ENCODE measurements around the gene HRH3.

HRH3 gene

DNA sequence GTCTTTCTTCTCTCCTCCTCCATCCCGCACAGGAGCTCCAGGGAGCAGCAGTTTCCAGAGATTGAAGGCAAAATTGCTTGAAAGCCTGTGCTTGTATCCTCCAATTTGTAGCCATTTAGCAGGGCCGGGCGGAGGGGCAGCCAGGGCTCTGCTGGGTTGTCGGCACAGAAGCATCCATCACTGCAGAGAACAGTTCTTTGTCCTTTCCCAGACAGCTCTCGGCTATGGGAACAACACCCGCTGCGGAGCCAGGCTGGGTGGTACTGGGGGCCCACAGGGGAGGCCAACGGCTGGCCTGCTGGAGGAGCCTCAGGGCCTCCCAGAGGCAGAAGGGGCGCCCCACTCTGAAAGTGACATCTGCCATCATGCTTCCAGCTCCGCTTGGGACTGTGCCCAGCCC lies 7.8 kb downstream of the HRH3 start:
- Histone ChIP-seq H3K79me2 (ENCODE audit: control insufficient read depth, insufficient read depth, low read length, unreplicated experiment) (no peaks in the 10 kb centered on the region), H2AFZ (ENCODE audit: low read length, unreplicated experiment) (no peak overlapping the region), H3K4me3 (ENCODE audit: low read depth, low read length) (no peak overlapping the region), H3K27ac (ENCODE audit: low read depth, low read length) (no peak overlapping the region), H3K27me3 (ENCODE audit: insufficient read depth, low read length) (peaks cover 48% of the 10 kb centered on the region), H3K36me3 (ENCODE audit: insufficient read depth, low read length) (no peaks in the 10 kb centered on the region), H3K4me1 (ENCODE audit: control insufficient read depth, insufficient read depth, low read length, unreplicated experiment) (peaks cover 8% of the 10 kb centered on the region)

DNA sequence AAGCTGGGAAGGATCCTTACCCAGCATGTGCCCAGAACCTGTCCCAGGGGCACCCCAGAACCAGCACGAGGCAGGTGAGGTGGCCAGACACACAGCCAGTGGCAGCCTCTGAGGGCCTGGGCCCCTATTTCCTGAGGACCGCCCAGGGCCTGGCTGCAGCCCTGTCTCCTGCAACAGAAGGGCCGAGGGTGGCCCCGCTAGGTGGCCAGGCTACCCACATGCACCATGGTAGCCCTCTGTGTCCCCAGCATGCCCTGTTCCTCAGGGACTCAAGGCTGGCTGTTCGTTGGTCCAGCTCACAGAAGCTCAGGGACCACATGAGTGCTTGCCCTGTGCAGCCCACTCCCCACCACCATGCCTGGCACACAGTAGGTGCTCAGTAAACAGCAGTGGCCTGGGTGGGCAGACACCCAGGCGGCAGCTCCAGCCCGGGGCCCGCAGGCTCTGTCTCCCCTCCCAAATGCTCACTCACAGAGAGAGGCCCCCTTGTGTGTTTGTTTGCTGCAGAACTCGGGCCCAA lies 8.2 kb downstream of the HRH3 start:
- Histone ChIP-seq H3K4me3 (ENCODE audit: low read depth, low read length) (no peak overlapping the region), H3K79me2 (ENCODE audit: control insufficient read depth, insufficient read depth, low read length, unreplicated experiment) (no peaks in the 10 kb centered on the region), H3K36me3 (ENCODE audit: insufficient read depth, low read length) (no peaks in the 10 kb centered on the region), H3K27ac (ENCODE audit: low read depth, low read length) (no peak overlapping the region), H2AFZ (ENCODE audit: low read length, unreplicated experiment) (no peak overlapping the region), H3K27me3 (ENCODE audit: insufficient read depth, low read length) (peaks cover 44% of the 10 kb centered on the region), H3K4me1 (ENCODE audit: control insufficient read depth, insufficient read depth, low read length, unreplicated experiment) (peaks cover 12% of the 10 kb centered on the region)

DNA sequence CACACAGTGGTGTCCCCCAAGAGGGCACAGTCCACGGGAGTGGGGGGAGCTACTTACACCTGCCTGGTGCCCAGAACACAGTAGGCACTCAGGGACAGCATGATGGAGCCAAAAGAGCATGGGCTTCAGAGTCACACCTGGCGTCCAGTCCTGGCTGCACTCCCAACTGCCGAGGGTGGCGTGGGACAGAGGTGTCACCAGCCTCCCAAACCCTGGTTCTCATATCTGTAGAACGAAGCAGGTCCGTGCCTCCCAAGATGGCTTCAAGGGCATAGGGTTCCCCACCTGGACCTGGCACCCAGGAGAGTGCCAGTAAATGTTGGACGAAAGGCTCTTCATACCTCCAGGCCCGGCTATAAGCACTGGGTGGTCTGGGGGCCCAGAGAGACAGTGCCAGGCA lies 8.9 kb downstream of the HRH3 start:
- no peaks in the 10 kb centered on the region for H3K36me3 ChIP-seq (ENCODE audit: insufficient read depth, low read length)
- no peak overlapping the region for H3K4me3 ChIP-seq (ENCODE audit: low read depth, low read length)
- no peak overlapping the region for H3K27ac ChIP-seq (ENCODE audit: low read depth, low read length)
- no peaks in the 10 kb centered on the region for H3K79me2 ChIP-seq (ENCODE audit: control insufficient read depth, insufficient read depth, low read length, unreplicated experiment)
- no peak overlapping the region for H2AFZ ChIP-seq (ENCODE audit: low read length, unreplicated experiment)
- peaks cover 41% of the 10 kb centered on the region for H3K27me3 ChIP-seq (ENCODE audit: insufficient read depth, low read length)
- peaks cover 12% of the 10 kb centered on the region for H3K4me1 ChIP-seq (ENCODE audit: control insufficient read depth, insufficient read depth, low read length, unreplicated experiment)

DNA sequence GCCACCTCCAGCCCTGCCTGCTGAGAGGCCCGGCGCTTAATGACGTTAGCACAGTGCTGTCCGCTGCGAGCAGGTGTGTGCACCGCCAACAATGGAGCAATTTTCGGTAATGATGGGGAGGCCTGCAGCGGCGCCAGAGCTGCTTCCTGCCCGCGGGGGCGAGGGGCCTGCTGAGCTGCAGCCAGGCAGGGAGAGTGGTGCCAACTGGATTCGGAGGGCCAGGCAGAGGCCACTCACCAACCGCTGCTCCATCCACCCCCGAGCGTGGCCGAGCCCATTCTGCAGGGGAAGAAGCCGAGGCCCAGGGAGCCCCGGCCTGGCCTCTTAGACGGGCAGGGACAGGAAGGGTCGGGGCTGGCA lies 9.6 kb downstream of the HRH3 start:
- Histone ChIP-seq H3K27me3 (ENCODE audit: insufficient read depth, low read length) (peaks cover 40% of the 10 kb centered on the region), H3K4me1 (ENCODE audit: control insufficient read depth, insufficient read depth, low read length, unreplicated experiment) (peaks cover 12% of the 10 kb centered on the region), H2AFZ (ENCODE audit: low read length, unreplicated experiment) (no peak overlapping the region)

DNA sequence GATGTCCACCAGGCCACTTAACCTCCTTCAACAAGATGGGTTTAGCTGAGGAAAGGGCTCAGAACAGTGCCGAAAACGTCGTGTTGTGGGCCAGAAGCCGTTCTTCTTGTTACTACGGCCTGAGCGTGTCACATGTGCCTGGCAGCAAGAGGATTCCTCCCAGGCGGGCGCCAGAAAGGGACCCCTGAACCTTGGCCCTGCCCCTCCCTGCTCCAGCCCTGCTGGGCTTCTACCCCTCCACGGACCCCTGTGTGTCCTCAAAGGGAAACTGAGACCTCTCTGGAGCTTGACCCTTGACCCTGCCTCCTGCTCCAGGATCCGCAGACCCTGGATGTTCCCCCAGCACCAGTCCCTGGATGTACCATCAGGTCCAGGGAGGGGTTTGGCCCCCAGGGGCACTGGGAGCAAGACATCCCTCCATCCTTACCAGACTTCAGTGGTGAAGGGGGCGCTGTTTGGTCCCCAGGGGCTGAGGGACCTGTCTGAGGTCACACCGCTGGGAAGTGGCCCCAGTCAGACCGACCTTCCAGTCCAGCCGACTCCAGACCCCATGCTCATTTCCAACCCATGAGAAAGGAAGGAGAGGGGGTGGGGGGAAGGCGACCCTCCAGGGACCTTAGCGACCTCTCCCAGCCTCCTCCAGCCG lies 10.1 kb downstream of the HRH3 start:
- peaks cover 12% of the 10 kb centered on the region for H3K4me1 ChIP-seq (ENCODE audit: control insufficient read depth, insufficient read depth, low read length, unreplicated experiment)
- no peaks in the 10 kb centered on the region for H3K79me2 ChIP-seq (ENCODE audit: control insufficient read depth, insufficient read depth, low read length, unreplicated experiment)
- no peak overlapping the region for H3K4me3 ChIP-seq (ENCODE audit: low read depth, low read length)
- H3K36me3 ChIP-seq (ENCODE audit: insufficient read depth, low read length): no peaks in the 10 kb centered on the region
- H3K27ac ChIP-seq (ENCODE audit: low read depth, low read length): no peak overlapping the region
- no peak overlapping the region for H2AFZ ChIP-seq (ENCODE audit: low read length, unreplicated experiment)
- H3K27me3 ChIP-seq (ENCODE audit: insufficient read depth, low read length): peaks cover 35% of the 10 kb centered on the region

More for the DNA sequence above, 9.6 kb downstream of the HRH3 start:
- H3K4me3 ChIP-seq (ENCODE audit: low read depth, low read length): no peak overlapping the region
- H3K79me2 ChIP-seq (ENCODE audit: control insufficient read depth, insufficient read depth, low read length, unreplicated experiment): no peaks in the 10 kb centered on the region
- H3K36me3 ChIP-seq (ENCODE audit: insufficient read depth, low read length): no peaks in the 10 kb centered on the region
- H3K27ac ChIP-seq (ENCODE audit: low read depth, low read length): no peak overlapping the region

DNA sequence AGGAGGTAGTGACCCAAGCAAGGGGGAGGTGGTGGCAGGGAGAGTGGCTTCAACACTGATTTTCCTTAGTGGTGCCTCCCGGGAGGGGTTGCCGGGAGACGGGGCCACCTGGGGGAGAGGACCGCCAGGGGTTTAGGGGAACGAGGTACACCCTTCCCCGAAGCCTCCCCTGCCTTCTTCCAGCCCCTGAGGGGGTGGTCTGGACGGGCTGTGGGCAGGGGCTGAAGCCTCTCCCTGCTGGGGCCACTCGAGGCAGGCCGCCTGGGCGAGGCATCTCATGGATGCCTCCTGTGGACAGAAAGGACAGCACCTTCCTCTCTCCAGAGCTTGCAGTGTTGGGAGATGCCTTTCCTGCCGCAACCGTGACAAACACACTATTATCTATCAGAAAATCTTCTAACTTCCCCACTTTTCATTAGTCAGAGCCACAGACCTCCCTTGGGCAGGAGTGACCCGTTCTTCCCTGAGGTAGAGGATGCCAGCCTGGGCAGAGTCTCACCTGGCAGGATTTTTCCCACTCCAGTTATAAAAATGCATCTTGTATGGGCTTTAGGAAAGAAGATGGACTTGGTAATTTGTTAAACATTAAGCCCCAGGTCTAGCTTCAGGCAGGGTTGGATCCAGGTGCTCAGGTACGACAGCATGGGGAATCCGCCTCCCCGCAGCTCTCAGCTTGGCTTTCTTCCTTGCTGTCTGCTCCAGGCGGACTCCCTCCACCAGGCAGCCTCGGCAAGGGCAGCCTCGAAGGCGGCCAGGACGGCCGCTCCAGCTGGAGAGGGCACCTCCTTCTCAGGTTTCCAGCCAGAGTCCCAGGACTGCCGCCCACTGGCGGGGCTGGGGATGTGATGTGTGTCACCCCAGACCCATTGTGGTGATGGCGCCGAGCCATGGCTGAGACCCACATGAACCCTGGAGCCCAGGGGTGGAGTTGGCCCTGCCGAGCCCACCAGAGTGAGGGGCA lies 11.0 kb downstream of the HRH3 start:
- Histone ChIP-seq H3K27ac (ENCODE audit: low read depth, low read length) (no peak overlapping the region), H3K36me3 (ENCODE audit: insufficient read depth, low read length) (no peaks in the 10 kb centered on the region), H3K79me2 (ENCODE audit: control insufficient read depth, insufficient read depth, low read length, unreplicated experiment) (no peaks in the 10 kb centered on the region), H3K4me1 (ENCODE audit: control insufficient read depth, insufficient read depth, low read length, unreplicated experiment) (peaks cover 12% of the 10 kb centered on the region), H3K4me3 (ENCODE audit: low read depth, low read length) (no peak overlapping the region), H3K27me3 (ENCODE audit: insufficient read depth, low read length) (peaks cover 26% of the 10 kb centered on the region), H2AFZ (ENCODE audit: low read length, unreplicated experiment) (no peak overlapping the region)

DNA sequence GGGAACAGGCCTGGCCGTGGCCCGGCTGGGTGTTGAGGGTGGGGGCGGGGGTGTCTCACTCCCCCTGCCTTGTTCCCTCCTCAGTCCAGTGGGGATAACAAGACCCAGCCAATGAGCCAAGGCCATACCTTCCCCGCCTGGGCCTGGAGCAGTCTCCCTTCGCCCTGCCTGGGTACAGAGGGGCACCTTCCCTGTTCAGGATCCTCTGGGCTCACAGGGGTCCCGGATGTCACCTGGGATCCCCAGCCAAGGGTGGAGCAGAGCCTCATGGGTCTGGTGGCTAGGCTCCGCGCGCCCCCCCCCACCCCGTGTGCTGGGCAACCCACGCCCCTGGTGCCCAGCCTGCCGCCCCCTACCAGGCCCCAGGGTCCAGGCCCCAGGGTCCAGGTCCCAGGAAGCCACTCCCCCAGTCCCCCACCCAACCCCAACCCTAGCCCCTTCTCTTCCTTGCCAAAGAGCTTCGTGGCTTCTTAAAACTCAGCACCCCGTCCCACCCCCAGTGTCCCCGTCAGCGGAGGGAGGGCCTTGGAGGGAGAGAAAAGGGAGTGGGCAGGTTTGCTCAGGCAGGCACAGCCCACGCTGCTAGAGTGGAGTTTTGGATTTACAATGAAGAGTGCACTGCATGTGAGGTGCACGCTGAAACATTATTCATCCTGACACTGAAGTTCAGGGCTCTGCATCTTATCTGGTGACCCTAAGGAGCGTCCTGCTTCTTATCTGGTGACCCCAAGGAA lies 11.8 kb downstream of the HRH3 start:
- H3K4me1 ChIP-seq (ENCODE audit: control insufficient read depth, insufficient read depth, low read length, unreplicated experiment): peaks cover 17% of the 10 kb centered on the region
- peaks cover 22% of the 10 kb centered on the region; the same call in 1 of the 2 replicates for H3K27me3 ChIP-seq (ENCODE audit: insufficient read depth, low read length)
- no peak overlapping the region for H3K4me3 ChIP-seq (ENCODE audit: low read depth, low read length)
- H3K27ac ChIP-seq (ENCODE audit: low read depth, low read length): no peak overlapping the region
- H3K79me2 ChIP-seq (ENCODE audit: control insufficient read depth, insufficient read depth, low read length, unreplicated experiment): no peaks in the 10 kb centered on the region
- H2AFZ ChIP-seq (ENCODE audit: low read length, unreplicated experiment): no peak overlapping the region
- H3K36me3 ChIP-seq (ENCODE audit: insufficient read depth, low read length): no peaks in the 10 kb centered on the region

DNA sequence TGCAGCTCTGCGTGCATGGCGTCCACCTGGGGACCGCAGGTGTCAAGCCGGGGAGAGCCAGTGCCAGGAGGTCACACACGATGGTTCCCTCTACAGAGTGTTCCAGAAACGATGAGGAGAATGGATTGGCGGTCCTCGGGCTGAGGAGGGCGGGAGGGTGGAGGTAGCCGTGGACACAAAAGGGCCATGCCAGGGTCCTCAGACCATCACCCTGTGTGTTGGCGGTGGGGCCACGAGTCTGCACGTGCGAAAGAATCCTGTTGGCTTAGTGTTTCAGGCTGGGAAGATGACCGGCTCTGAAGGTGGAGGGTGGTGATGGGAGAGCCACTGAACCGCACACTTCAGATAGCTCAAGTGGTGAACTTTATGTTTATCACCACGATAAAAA lies 13.7 kb downstream of the HRH3 start:
- Histone ChIP-seq H2AFZ (ENCODE audit: low read length, unreplicated experiment) (no peak overlapping the region), H3K27ac (ENCODE audit: low read depth, low read length) (no peak overlapping the region), H3K4me3 (ENCODE audit: low read depth, low read length) (no peak overlapping the region), H3K36me3 (ENCODE audit: insufficient read depth, low read length) (no peaks in the 10 kb centered on the region), H3K4me1 (ENCODE audit: control insufficient read depth, insufficient read depth, low read length, unreplicated experiment) (peaks cover 31% of the 10 kb centered on the region), H3K79me2 (ENCODE audit: control insufficient read depth, insufficient read depth, low read length, unreplicated experiment) (no peaks in the 10 kb centered on the region), H3K27me3 (ENCODE audit: insufficient read depth, low read length) (peaks cover 14% of the 10 kb centered on the region; the same call in 1 of the 2 replicates)

DNA sequence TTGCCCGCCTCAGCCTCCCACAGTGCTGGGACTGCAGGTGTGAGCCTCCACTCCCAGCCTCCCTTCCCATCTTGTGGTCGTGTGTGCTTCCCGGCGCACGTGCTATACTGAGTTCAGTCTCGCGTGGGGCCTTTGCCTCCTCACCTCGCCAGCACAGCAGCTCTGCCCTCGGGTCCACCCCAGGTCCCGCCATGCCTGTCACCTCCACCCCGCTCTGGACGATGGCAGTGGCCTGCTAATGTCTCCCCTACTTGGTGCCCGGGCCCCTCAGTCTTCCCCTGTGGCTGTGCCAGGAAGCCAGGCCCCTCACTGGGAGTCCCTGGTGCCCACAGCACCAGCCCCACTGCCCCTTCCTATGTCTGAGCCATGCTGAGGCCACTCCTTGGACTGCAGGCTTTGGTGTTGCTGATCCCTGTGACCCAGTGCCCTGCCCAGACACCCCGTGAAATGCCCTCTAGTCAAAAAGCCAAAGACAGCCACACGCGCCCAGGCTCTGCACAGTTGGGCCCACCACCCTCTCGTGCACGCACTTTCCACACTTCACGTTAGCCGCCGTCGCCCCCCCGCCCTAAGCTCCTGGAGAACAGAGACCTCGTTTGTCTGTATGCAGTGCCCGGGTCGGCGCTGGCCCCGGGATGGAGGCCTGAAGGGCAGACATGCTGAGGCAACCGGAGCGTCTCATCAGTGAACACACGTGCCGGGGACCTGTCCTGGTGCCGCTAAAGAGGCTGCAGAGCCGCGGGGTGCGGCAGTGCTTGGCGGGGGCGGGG lies 14.3 kb downstream of the HRH3 start:
- no peak overlapping the region for H2AFZ ChIP-seq (ENCODE audit: low read length, unreplicated experiment)
- no peak overlapping the region for H3K27ac ChIP-seq (ENCODE audit: low read depth, low read length)
- no peaks in the 10 kb centered on the region for H3K79me2 ChIP-seq (ENCODE audit: control insufficient read depth, insufficient read depth, low read length, unreplicated experiment)
- H3K36me3 ChIP-seq (ENCODE audit: insufficient read depth, low read length): 0 out of 2 replicates have a peak, but pooled peaks cover 3% of the 10 kb centered on the region
- peaks cover 31% of the 10 kb centered on the region for H3K4me1 ChIP-seq (ENCODE audit: control insufficient read depth, insufficient read depth, low read length, unreplicated experiment)
- no peak overlapping the region for H3K4me3 ChIP-seq (ENCODE audit: low read depth, low read length)
- peaks cover 9% of the 10 kb centered on the region; the same call in 1 of the 2 replicates for H3K27me3 ChIP-seq (ENCODE audit: insufficient read depth, low read length)

All from ACC112 (cell line).